Liver (tissue), 9 donors: ENCODE measurements around the gene DNAJC15. TPM values are rescaled to one million over a fixed set of nuclear protein-coding genes. Genes with fewer than 3 reads are reported as not detected.

Experiments used
- DNase-seq: peaks from one replicate; pipeline ENCODE4 v3.0.0-alpha.2; 2017; ENCODE audit warnings: low spot score
- H3K27ac ChIP-seq, 2 donors: one replicate each; pipeline ENCODE4 v1.7.0; 2013; ENCODE audit warnings: inconsistent platforms in 2 of 2, low read length in 2 of 2, control low read depth in 1 of 2, low read depth in 1 of 2, mild to moderate bottlenecking in 1 of 2
- H3K27me3 ChIP-seq, 4 donors: one replicate each; pipeline versions ENCODE4 v1.6.1 to v1.7.0; 2013; ENCODE audit warnings: low read length in 3 of 4, inconsistent platforms in 1 of 4, mild to moderate bottlenecking in 1 of 4, moderate library complexity in 1 of 4; ENCODE audit not compliant: control insufficient read depth in 4 of 4, insufficient read depth in 4 of 4
- H3K36me3 ChIP-seq, 4 donors: one replicate each; pipeline versions ENCODE4 v1.6.1 to v1.7.0; 2013; ENCODE audit warnings: low read length in 3 of 4, mild to moderate bottlenecking in 3 of 4, low read depth in 1 of 4, moderate library complexity in 1 of 4; ENCODE audit not compliant: control insufficient read depth in 4 of 4, insufficient read depth in 3 of 4
- H3K4me1 ChIP-seq, 4 donors: one replicate each; pipeline versions ENCODE4 v1.6.1 to v1.7.0; 2013; ENCODE audit warnings: low read length in 3 of 4, mild to moderate bottlenecking in 3 of 4, moderate library complexity in 1 of 4; ENCODE audit not compliant: control insufficient read depth in 4 of 4, insufficient read depth in 4 of 4
- H3K4me3 ChIP-seq, 3 donors: one replicate each; pipeline versions ENCODE4 v1.6.1 to v1.7.0; 2013; ENCODE audit warnings: low read length in 3 of 3, control low read depth in 1 of 3, low read depth in 1 of 3, mild to moderate bottlenecking in 1 of 3
- H3K9ac ChIP-seq, 2 donors: one replicate each; pipeline ENCODE4 v1.7.0; 2013; ENCODE audit warnings: low read length in 2 of 2, mild to moderate bottlenecking in 2 of 2, moderate library complexity in 2 of 2, control low read depth in 1 of 2, low read depth in 1 of 2
- H3K9me3 ChIP-seq, 4 donors: one replicate each; pipeline versions ENCODE4 v1.6.1 to v1.7.0; 2013; ENCODE audit warnings: low read length in 3 of 4; ENCODE audit not compliant: control insufficient read depth in 4 of 4
- EGR1 ChIP-seq, 2 donors: IDR thresholded peaks; 2 replicates each; pipeline ENCODE4 v1.6.1; 2016 to 2018; ENCODE audit warnings: antibody characterized with exemption in 2 of 2, low read depth in 2 of 2
- FOXA1 ChIP-seq: IDR thresholded peaks from 2 replicates; pipeline ENCODE4 v1.6.1; 2016; ENCODE audit warnings: antibody characterized with exemption
- FOXA2 ChIP-seq: IDR thresholded peaks from 2 replicates; pipeline ENCODE4 v1.6.1; 2016; ENCODE audit warnings: antibody characterized with exemption
- GABPA ChIP-seq, 2 donors: IDR thresholded peaks in 1 of 2; conservative IDR thresholded peaks in 1 of 2; 2 replicates each; pipeline ENCODE4 v1.6.1; 2016; ENCODE audit warnings: antibody characterized with exemption in 2 of 2, mild to moderate bottlenecking in 1 of 2, moderate library complexity in 1 of 2
- HNF4G ChIP-seq: IDR thresholded peaks from 2 replicates; pipeline ENCODE4 v1.6.1; 2016; ENCODE audit warnings: antibody characterized with exemption
- JUND ChIP-seq, 2 donors: IDR thresholded peaks; 2 replicates each; pipeline ENCODE4 v1.6.1; 2016; ENCODE audit warnings: antibody characterized with exemption in 2 of 2
- NR2F2 ChIP-seq: IDR thresholded peaks from 2 replicates; pipeline ENCODE4 v1.6.1; 2016; ENCODE audit warnings: antibody characterized with exemption
- RAD21 ChIP-seq, 2 donors: IDR thresholded peaks; 2 replicates each; pipeline ENCODE4 v1.6.1; 2016; ENCODE audit warnings: antibody characterized with exemption in 2 of 2, mild to moderate bottlenecking in 2 of 2
- RXRA ChIP-seq, 2 donors: IDR thresholded peaks; 2 replicates each; pipeline ENCODE4 v1.6.1; 2017 to 2018; ENCODE audit warnings: antibody characterized with exemption in 2 of 2, mild to moderate bottlenecking in 1 of 2
- SP1 ChIP-seq: IDR thresholded peaks from 2 replicates; pipeline ENCODE4 v1.6.1; 2018; ENCODE audit warnings: antibody characterized with exemption, mild to moderate bottlenecking
- TAF1 ChIP-seq: conservative IDR thresholded peaks from 2 replicates; pipeline ENCODE4 v1.6.1; 2016; ENCODE audit warnings: antibody characterized with exemption, mild to moderate bottlenecking
- WGBS: extraction: QIAGEN DNeasy Blood & Tissue Kit; methylation state at CpG from one replicate; pipeline ENCODE4 v1.1.7; 2013; 5-methylcytosine and 5-hydroxymethylcytosine counted together
- polyA plus RNA-seq, 2 donors: library from polyadenylated mRNA; stranded (reverse) in 1 of 2; unstranded in 1 of 2; fragments of 200-250 nt in 1 of 2; fragments of >200 nt in 1 of 2; fragmentation: Nextera tagmentation in 1 of 2; extraction: Ambion mirVana in 1 of 2; gene quantifications; one replicate each; pipeline versions ENCODE4 v1.2.1 to v1.2.3, GENCODE V29; 2013 to 2015
- total RNA-seq, 2 donors: library from RNA; depleted of rRNA; stranded (reverse); fragments of >200 nt; gene quantifications; one replicate each; pipeline ENCODE4 v1.2.3, GENCODE V29; 2014
- TF ChIP-seq, protein P1 (sequence below): IDR thresholded peaks from 2 replicates; pipeline ENCODE4 v1.6.1; 2016; ENCODE audit warnings: antibody characterized with exemption
- TF ChIP-seq, protein P2 (sequence below): fragments of 150-350 bp; IDR thresholded peaks from 2 replicates; pipeline ENCODE4 v1.5.1; 2017; ENCODE audit warnings: improper control_type of control experiment, low read depth, low read length; ENCODE audit not compliant: missing input control
- TF ChIP-seq, protein P3 (sequence below): IDR thresholded peaks from 2 replicates; pipeline ENCODE4 v1.6.1; 2016; ENCODE audit warnings: antibody characterized with exemption
- TF ChIP-seq, protein P4 (sequence below): IDR thresholded peaks from 2 replicates; pipeline ENCODE4 v1.6.1; 2016; ENCODE audit warnings: antibody characterized with exemption
- TF ChIP-seq, protein P5 (sequence below): IDR thresholded peaks from 2 replicates; pipeline ENCODE4 v1.6.1; 2016; ENCODE audit warnings: antibody characterized with exemption, mild to moderate bottlenecking
- donor health status: healthy.
- donor health status: healthy.
- donor health status: healthy.
- donor health status: healthy.
- donor health status: healthy.

DNAJC15 gene
- total and polyA plus RNA-seq, 4 donors = 5.8 to 55.4 (median 14.0) TPM

- H3K36me3 ChIP-seq = no peaks in the 10 kb centered on the region
- no peaks in the 10 kb centered on the region for H3K4me1 ChIP-seq
- H3K4me3 ChIP-seq = no peak overlapping the region
- H3K9me3 ChIP-seq = no peaks in the 10 kb centered on the region
- no peak overlapping the region for H3K9ac ChIP-seq
- DNase-seq = no peak
- H3K27me3 ChIP-seq = no peaks in the 10 kb centered on the region
- no peak overlapping the region for H3K27ac ChIP-seq
- TF ChIP-seq, protein P1, sequence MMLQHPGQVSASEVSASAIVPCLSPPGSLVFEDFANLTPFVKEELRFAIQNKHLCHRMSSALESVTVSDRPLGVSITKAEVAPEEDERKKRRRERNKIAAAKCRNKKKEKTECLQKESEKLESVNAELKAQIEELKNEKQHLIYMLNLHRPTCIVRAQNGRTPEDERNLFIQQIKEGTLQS = no peak
- TF ChIP-seq JUND (IDR thresholded peaks at IDR 0.05) (no peak), SP1 (no peak), RXRA (IDR thresholded peaks at IDR 0.05) (no peak), TAF1 (no peak), NR2F2 (no peak), FOXA1 (no peak), EGR1 (IDR thresholded peaks at IDR 0.05; ENCODE audit: low read depth in 2 of 2) (no peak), FOXA2 (no peak)
- TF ChIP-seq, protein P2, sequence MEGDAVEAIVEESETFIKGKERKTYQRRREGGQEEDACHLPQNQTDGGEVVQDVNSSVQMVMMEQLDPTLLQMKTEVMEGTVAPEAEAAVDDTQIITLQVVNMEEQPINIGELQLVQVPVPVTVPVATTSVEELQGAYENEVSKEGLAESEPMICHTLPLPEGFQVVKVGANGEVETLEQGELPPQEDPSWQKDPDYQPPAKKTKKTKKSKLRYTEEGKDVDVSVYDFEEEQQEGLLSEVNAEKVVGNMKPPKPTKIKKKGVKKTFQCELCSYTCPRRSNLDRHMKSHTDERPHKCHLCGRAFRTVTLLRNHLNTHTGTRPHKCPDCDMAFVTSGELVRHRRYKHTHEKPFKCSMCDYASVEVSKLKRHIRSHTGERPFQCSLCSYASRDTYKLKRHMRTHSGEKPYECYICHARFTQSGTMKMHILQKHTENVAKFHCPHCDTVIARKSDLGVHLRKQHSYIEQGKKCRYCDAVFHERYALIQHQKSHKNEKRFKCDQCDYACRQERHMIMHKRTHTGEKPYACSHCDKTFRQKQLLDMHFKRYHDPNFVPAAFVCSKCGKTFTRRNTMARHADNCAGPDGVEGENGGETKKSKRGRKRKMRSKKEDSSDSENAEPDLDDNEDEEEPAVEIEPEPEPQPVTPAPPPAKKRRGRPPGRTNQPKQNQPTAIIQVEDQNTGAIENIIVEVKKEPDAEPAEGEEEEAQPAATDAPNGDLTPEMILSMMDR = no peak
- TF ChIP-seq, protein P3, sequence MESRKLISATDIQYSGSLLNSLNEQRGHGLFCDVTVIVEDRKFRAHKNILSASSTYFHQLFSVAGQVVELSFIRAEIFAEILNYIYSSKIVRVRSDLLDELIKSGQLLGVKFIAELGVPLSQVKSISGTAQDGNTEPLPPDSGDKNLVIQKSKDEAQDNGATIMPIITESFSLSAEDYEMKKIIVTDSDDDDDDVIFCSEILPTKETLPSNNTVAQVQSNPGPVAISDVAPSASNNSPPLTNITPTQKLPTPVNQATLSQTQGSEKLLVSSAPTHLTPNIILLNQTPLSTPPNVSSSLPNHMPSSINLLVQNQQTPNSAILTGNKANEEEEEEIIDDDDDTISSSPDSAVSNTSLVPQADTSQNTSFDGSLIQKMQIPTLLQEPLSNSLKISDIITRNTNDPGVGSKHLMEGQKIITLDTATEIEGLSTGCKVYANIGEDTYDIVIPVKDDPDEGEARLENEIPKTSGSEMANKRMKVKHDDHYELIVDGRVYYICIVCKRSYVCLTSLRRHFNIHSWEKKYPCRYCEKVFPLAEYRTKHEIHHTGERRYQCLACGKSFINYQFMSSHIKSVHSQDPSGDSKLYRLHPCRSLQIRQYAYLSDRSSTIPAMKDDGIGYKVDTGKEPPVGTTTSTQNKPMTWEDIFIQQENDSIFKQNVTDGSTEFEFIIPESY = no peak
- 72% methylated on average over 6 of the region's 6 CpGs for WGBS
Observed at GRCh38 chr13:43119206-43119605, 95.8 kb downstream of the DNAJC15 start.

DNA sequence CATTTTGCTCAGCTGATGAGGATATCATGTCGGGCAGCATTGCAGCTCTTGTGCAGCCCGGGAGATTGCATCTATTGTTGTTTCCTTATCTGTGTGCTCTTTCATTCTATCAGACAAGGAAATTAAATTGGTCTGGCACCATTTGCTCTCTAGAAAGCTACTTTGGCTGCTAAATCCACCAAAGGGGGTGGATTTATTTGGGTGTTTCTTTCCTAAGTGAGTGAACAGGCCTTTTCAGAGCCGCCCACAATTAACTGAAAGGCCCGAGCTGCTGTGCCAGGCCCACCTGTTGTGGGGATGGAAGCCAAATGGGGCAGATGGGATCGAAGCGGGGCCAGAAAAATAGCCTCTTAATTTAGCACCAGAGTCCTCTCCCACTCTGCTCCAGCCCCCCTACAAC is 99.4 kb downstream of the DNAJC15 start:
- Histone ChIP-seq H3K9ac (no peak overlapping the region), H3K27ac (no peak overlapping the region)

More for the DNA sequence above, 99.4 kb downstream of the DNAJC15 start:
- TF ChIP-seq, protein P2 = no peak
- no peak for TF ChIP-seq SP1
- no peak for TF ChIP-seq HNF4G
- TF ChIP-seq FOXA1 = no peak
- no peak for TF ChIP-seq FOXA2
- TF ChIP-seq, protein P4, sequence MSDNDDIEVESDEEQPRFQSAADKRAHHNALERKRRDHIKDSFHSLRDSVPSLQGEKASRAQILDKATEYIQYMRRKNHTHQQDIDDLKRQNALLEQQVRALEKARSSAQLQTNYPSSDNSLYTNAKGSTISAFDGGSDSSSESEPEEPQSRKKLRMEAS = no peak
- TF ChIP-seq, protein P3 = no peak
- TF ChIP-seq, protein P5, sequence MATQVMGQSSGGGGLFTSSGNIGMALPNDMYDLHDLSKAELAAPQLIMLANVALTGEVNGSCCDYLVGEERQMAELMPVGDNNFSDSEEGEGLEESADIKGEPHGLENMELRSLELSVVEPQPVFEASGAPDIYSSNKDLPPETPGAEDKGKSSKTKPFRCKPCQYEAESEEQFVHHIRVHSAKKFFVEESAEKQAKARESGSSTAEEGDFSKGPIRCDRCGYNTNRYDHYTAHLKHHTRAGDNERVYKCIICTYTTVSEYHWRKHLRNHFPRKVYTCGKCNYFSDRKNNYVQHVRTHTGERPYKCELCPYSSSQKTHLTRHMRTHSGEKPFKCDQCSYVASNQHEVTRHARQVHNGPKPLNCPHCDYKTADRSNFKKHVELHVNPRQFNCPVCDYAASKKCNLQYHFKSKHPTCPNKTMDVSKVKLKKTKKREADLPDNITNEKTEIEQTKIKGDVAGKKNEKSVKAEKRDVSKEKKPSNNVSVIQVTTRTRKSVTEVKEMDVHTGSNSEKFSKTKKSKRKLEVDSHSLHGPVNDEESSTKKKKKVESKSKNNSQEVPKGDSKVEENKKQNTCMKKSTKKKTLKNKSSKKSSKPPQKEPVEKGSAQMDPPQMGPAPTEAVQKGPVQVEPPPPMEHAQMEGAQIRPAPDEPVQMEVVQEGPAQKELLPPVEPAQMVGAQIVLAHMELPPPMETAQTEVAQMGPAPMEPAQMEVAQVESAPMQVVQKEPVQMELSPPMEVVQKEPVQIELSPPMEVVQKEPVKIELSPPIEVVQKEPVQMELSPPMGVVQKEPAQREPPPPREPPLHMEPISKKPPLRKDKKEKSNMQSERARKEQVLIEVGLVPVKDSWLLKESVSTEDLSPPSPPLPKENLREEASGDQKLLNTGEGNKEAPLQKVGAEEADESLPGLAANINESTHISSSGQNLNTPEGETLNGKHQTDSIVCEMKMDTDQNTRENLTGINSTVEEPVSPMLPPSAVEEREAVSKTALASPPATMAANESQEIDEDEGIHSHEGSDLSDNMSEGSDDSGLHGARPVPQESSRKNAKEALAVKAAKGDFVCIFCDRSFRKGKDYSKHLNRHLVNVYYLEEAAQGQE = no peak
- no peak for TF ChIP-seq JUND (IDR thresholded peaks at IDR 0.05)
- TF ChIP-seq RAD21 (IDR thresholded peaks at IDR 0.05) = no peak
- TF ChIP-seq NR2F2 = no peak
- TF ChIP-seq, protein P1 = no peak
- TF ChIP-seq GABPA (IDR thresholded peaks at IDR 0.05 in 1 of 2, conservative IDR thresholded peaks at IDR 0.05 in 1 of 2) = no peak
- TF ChIP-seq RXRA (IDR thresholded peaks at IDR 0.05) = no peak
- H3K9me3 ChIP-seq = no peaks in the 10 kb centered on the region
- no peaks in the 10 kb centered on the region for H3K27me3 ChIP-seq
- WGBS = 80% methylated on average over 6 of the region's 6 CpGs
- no peaks in the 10 kb centered on the region for H3K36me3 ChIP-seq
- no peaks in the 10 kb centered on the region for H3K4me1 ChIP-seq
- H3K4me3 ChIP-seq = no peak overlapping the region
- no peak for DNase-seq
